Fibroblast of lung (primary cell): ENCODE data around the gene VAV2.

Experiments used
- CTCF ChIP-seq, 2 donors: IDR thresholded peaks in 1 of 2; conservative IDR thresholded peaks in 1 of 2; 1 replicate in 1 of 2; 2 replicates in 1 of 2; pipeline ENCODE4 v1.5.1; 2011 to 2012; ENCODE audit warnings: low read length in 2 of 2, control low read depth in 1 of 2, inconsistent platforms in 1 of 2, low read depth in 1 of 2, mild to moderate bottlenecking in 1 of 2
- EZH2 ChIP-seq: IDR thresholded peaks from 2 replicates; pipeline ENCODE4 v1.5.1; 2012; ENCODE audit warnings: low read length, control low read depth, mild to moderate bottlenecking; ENCODE audit errors: missing control alignments

- TF ChIP-seq CTCF (conservative IDR thresholded peaks at IDR 0.05 in 1 of 2, IDR thresholded peaks at IDR 0.05 in 1 of 2; ENCODE audit: low read depth in 1 of 2, low read length in 2 of 2) (no peak), EZH2 (no peak)
Observed at GRCh38 chr9:134010310-134011173, 18.4 kb upstream of the VAV2 start.
